Effector CD8-positive, alpha-beta T cell (primary cell): ENCODE data around the gene PTPN6.
A peak's percentile ranks its signal among the peaks of the same experiment; 100 is the strongest.

Source experiments
- DNase-seq: peaks from one replicate; lab custom pipeline; 2025; lab: John Stamatoyannopoulos, UW

The PTPN6 gene

DNA sequence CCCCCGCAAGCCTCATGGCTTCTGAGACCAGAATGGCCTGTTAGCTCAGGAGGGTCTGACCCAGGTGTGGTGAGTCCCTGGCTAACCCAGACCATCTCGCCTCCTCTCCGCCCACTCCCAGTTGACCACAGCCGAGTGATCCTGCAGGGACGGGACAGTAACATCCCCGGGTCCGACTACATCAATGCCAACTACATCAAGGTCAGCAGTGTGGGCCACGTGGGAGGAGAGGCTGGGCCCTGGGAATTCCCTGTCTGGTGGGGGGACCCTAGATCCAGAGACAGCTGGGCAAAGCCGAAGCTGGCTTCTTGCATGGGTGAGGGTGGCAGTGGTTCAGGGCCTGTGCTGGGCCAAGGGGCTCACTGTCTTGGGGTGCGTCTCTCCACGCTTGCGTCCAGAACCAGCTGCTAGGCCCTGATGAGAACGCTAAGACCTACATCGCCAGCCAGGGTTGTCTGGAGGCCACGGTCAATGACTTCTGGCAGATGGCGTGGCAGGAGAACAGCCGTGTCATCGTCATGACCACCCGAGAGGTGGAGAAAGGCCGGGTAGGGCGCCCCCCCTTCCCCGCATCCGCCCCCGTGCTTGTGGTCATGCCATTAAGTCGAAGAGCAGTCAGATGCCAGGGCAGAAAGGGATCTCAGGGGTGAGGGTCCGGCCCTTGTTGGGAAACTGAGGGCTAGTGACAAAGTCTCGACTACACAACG, 5.0 kb downstream of the PTPN6 start:
- no peak for DNase-seq

DNA sequence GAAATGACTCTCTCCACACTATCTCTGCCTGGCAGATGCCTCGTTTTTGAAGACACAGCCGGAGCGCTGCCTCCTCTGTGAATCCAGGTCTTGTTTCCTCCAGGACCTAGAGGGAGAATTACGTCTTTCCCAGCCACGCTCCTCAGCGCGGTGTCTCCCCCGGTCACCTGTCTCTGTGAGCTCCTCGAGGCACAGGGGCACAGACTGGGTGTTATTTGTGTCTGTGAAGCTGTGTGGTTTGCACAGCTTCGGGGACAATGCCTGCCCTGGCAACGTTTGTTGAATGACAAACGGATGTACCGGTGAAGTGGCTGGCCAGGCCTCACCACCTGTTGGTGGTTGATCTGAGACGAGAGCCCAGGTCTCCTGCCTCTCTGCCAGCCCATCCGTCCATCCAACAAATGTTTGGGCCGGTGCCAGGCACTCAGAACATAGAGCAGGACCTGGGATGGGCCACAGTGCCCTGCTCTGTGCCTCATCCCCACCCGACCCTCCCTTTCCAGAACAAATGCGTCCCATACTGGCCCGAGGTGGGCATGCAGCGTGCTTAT, 6.1 kb downstream of the PTPN6 start:
- DNase-seq: no peak

DNA sequence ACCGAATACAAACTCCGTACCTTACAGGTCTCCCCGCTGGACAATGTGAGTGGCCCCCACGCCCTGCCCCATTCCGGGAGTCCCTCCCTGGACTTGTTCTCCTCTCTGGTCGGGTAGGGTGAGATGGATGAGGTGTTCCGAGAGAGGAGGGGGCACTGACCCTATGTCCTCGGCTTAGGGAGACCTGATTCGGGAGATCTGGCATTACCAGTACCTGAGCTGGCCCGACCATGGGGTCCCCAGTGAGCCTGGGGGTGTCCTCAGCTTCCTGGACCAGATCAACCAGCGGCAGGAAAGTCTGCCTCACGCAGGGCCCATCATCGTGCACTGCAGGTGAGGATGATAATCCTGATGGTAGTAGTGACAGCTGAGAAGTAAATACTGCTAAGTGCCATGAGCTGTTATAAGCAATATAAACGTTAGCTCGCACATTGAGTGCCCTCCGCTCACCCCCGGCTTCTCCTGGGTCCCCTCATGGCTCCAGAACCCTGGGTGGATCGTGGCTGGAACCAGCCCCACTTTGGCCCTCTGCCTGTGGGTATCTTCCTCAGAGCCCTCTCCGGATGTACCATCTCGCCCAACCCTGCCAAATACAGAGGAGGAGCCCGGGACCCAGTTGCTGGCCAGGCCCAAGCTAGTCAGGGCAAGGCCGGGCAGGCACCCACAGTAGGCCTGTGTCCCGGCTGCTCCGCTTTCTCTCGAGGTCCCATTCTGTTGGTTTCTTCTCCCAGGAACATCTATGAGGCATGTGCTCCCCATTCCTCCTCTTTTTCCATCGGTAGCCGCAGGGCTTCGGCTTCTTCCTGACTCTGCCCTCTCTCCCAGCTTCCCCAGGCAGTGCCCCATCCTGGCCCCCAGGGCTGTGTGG, 6.8 kb downstream of the PTPN6 start:
- no peak for DNase-seq

DNA sequence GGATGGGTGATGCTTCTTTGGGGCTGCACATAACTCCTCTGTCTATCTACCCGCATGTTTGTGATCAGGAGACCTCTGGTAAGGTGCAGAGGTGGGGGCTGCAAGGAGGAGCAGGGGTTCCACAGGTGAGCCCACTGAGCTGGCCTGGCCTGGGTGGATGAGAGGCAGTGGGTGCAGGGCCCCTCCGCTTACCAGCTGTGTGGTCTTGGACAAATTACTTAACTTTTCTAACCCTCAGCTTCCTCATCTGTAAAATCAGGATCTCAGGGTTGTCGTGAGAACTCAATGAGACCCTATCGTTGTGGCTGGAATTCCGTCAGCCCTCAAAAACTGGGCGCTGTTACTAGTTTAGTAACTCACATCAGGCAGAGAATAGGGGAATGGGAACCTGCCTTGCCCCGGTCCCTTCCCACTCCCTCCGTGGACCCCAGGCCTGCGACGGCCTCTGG, 7.5 kb downstream of the PTPN6 start:
- no peak for DNase-seq

DNA sequence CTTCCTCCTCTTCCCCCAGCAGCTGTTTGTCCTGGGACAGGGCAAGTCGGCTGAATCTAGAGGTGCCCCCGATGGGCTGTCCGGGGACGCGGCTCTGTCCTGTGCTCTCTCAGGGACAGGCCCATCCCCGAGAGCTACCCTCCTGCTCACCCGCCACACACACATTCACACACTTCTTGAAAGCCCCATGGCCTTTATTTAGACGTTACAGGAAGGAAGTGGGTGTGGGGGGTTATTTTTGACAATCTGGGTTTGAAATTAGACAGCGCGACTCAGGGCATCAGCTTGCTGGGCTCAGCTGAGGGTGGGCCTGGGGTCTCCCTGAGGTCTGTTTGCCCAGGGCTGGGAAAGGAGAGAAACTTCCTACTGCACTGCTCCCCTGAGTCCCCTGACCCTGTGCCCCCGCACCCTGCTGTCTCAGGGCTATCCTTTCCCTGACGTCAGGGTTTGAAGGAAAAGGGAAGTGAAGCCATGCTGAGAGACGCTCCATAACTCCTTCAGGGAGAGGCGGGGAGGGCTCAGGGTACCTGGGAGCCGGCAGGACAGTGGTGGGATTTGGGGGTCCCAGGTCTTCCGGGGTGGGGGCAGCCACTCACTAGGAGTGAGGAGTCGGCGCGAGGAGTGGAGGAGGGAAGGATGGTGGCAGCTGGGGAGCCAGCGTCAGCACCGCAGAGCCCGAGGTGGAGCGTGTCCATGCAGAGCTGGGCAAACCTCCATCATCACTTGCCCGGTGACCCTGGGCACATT, 8.1 kb downstream of the PTPN6 start:
- peak; percentile 58 for DNase-seq

DNA sequence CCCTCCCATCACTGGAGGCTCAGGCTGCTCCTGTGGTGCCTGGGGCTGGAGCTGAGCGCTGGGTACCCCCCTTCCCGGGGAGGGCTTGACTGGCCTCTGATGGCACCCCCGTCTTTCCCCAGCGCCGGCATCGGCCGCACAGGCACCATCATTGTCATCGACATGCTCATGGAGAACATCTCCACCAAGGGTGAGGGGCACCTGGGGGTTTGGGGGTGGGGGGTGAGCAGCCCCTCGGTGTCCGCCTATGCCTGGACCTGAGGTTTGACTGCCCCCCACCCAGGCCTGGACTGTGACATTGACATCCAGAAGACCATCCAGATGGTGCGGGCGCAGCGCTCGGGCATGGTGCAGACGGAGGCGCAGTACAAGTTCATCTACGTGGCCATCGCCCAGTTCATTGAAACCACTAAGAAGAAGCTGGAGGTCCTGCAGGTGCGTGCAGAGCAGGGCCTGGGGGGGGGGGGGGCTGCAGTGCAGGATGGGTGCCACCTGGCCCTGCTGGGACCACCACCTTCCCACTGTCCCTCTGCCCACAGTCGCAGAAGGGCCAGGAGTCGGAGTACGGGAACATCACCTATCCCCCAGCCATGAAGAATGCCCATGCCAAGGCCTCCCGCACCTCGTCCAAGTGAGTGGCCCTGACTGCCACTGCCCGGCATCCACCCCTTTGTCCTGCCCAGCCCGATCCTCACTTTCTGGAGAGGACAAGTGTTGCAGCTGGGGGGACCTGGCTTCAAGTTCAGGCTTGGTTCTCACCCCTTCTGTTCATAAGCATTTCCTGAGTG, 8.8 kb downstream of the PTPN6 start:
- DNase-seq: no peak

DNA sequence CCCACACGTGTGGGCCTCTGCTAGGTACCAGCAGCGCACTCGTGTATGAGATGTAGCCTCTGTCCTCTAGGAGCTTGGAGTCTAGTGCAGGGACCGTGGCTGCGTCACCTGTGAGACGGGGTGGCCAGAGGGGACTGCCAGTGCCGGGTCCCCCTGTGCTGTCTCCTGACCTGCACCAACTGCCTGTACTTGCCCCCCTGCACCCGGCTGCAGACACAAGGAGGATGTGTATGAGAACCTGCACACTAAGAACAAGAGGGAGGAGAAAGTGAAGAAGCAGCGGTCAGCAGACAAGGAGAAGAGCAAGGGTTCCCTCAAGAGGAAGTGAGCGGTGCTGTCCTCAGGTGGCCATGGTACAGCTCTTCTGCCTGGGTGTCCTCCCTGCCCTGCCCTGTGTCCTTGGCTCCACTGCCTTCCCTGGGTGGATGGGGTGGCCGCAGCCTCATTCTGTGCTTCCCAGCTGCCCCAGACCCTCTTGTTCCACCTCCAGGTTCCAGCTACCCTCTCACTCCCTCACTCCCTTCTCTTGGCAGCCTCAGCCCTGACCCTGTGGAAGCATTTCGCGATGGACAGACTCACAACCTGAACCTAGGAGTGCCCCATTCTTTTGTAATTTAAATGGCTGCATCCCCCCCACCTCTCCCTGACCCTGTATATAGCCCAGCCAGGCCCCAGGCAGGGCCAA, 9.6 kb downstream of the PTPN6 start:
- DNase-seq: no peak

DNA sequence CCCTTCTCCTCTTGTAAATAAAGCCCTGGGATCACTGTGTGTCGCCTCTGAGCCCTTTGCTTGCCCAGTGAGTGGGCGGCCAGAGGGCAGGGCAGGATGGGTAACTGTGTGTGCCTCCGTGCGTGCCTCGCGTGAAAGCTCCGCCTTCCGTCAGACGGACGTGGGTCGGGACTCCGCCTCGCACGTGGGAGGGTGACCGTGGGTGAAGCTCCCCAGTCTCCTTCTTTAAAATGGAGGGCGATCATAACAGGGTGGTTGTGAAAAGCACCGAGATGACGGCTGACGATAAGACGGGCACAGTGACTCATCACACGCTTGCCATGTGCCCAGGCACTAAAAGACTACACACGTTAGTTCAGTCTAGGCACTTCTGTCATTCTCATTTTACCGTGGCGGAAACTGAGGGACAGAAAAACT, 10.1 kb downstream of the PTPN6 start:
- peak; percentile 76 for DNase-seq

DNA sequence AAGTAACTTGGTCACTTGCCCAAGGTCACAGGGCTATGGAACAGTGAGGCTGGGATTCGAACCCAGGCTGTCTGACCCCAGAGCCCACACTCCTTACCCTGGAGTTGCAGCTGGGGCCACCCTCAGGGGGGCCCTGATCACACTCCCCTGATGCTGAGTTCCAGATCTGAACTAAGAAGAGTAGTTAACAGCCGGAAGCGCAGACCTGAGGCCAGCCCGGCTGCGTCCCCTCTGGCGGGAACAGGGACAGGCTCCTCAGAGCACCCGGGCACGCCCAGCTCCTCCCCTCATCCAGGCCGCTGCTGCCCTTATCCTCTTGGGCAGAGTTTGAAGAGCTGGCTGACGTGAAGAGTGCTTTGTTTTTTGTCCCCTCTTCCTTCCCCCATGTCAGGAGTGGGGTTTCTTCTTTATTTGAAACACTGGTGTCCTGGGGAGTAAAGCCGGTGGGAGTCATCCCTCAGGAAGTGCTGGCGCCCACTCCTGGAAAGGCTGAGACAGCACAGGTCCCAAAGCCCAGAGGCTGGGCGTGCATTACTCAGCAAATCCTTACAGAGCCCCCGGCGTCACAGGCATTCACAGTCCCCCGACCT, 10.6 kb downstream of the PTPN6 start:
- DNase-seq: no peak

DNA sequence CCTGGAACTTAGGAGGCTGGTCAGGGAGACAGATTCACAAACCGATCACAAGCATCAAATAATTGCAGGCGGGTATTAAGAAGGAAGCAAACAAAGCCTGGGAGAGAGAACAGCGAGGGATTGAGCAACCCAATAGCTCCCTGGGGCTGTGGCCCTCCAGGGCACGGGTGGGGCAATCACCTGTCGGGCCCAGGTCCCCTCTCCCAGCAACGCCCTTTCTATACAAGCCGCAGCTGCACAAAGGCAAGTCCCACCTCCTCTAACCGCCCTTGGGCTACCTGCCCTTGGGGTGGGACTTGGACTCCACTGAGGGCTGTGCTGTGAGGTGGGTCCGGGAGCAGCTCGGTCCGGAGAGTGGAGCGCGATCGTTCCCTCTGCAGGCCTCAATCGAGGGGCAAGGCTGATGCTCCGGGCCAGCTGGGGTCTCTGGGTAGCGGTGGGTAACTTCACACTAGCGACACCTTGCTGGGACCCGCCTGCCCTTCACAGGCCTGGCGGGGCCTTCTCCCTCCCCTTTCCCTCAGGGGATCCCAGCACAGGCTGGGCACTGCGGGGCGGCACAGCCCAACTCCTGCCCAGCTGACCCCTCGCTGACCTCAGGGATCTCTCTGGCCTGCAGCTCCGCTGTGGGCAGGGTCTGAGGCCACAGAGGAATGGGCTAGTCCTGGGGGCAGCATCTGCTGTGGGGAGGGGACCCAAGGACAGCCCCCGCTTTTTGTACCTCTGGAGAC, 11.3 kb downstream of the PTPN6 start:
- DNase-seq: no peak

DNA sequence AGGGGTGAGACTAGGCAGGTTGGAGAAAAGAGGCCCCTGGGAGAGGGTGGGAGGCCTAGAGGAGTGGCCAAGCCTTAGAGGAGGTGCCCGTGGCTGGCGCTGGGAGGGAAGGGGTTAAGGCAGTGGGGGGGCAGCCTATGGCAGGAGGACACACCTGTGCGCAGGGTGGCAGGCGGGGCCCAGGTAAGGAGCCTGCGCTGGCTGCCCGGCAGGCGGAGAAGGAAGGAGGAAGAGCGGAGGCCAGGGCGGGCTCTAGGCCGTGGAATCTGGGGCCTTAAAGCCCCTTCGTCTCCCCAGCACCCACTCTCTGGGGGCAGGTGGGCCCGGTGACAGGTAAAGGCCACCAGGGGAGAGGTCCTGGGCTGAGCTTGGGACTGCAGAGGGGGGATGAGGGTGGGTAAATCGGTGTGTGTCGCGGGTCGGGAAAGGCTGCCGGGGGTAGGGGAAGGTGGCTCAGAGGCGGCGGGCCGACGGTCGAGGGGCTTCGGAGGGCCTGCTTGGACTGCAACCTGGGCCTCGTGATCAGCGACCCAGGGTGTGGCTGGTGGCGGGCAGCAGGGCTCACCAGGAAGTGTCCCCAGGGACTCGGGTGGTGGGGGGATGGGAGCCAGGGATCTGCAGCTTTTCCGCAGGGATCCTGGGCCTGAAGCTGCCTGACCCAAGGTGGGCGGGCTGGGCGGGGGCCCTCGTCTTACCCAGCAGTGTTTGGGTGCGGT, 12.0 kb downstream of the PTPN6 start:
- DNase-seq: no peak

DNA sequence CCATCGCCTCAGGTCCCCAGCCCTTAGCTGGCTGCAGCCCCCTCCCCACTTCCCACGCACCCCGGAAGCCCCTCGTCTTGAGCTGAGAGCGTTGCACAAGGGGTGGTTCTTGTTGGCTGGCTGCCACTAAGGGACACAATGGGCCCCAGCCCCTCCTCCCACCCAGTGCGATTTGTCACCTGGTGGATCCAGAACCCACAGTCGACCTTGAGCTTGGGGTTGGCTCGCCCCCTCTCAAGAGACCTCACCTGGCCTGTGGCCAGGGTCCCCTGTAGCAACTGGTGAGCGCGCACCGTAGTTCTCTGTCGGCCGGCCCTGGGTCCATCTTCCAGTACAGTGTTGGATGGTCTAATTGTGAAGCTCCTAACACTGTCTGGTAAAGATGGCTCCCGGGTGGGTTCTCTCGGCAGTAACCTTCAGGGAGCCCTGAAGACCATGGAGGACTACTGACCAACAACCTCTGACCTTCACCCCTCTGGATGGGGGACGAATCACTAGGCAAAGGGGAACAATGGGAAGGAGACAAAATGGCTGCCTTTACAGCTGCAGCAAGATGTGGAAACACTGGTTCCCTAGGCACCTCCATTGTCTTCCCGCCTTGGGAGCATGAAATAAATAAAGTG, 12.7 kb downstream of the PTPN6 start:
- no peak for DNase-seq

DNA sequence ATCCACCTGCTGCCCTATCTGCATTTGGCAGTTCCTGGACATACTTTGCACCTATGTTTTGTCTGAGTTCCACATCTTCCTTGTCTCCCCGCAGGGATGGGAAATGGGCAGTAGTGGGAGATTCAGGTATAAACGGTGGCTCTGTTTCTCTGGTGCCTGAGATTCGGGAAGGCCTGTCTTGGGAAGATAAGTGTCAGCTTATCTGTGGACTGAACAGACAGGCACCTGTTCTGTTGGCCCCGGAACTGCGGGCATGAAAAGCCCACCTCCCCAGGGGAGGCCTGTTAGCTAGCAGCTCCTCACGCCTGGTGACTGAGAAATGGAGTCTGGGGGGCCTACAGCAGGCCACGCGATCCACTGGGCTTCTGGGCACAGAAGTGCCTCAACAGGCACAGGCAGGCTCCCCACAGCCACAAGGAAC, 13.5 kb downstream of the PTPN6 start:
- DNase-seq: no peak

DNA sequence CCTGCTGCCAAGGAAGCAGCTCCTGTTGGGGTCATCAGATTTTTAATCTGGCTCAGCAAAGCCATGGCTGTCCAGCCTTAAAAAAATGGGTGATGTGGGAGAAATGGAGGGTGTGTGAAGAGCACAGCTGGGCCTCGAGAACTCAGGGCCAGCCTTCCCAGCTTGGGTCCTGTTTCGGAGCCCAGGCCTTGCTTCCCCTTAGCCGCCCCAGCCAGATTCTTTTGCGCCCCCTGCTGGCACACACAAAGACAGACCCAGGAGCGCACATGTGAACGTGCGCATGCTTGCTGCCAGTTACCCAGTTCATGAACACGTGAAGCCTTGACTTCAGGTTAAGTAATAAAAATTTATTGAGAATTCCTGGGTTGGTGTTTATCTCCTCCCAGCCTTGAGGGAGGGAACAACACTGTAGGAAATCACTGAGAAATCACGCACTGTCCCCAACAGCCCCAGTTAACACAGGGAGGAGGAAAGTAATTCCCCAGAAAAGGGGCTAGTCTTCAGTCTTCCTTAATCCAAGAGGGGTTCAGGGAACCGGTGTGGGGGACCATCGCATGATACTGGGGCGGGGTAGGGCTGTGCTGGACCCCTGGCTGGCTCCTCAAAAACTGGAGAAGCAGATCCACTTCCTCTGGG, 14.0 kb downstream of the PTPN6 start:
- peak; percentile 78 for DNase-seq

DNA sequence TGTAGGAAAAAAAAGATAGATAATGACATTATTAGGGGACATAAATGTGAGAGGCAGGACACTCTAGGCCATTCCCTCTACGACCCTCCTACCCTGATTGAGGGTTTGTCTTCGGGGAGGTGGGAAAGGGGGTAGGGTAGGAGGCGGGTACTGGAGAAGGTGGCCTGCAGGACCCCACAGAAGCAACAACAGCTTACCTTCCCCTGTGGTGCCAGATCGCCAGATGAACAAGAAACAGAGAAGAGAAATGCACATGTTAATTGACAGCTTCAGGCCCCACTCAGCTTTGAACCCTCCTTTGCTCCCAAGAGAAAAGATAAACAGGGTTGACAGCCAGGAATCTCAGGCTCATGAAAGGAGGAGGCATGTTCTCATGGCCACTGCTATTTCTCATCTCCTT, 14.6 kb downstream of the PTPN6 start:
- no peak for DNase-seq

DNA sequence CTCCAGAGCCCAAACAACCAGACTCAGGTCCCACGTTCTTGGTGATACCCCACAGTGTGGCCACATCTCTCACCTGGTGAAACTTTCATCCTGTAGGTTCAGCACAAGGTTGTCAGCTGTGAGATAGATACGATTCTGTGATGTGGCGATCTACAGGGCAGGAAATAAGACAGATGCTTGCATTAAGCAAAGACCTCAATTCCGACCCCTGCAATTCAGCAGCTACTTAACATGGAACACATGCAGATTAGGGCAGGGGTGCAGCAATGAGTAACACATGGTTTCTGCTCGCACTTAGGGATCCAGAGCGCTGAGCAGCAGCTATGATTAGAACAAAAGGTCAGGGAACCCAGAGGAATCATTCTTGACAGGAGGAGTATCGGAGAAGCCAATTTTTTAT, 15.2 kb downstream of the PTPN6 start:
- DNase-seq: no peak

DNA sequence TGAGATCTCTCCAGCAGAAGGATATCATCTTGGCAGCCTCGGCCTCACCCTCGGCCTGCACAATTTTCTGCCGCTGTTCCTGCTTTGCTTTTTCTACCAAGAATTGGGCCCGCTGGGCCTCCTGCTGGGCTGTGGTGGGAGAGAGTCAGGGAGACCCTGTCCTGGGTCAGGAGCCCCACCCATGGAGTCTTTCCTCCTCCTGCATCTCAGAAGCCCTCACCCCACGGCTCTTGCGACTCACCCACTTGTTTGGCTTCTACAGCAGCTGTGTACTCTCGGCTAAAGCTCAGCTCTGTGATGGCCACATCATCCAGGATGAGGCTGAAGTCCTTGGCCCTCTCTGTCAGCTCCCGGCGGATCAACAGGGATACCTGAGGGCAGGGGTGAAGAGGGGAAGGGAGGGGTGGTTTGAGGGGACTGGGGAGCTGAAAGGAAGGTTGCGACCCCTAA, 16.5 kb downstream of the PTPN6 start:
- no peak for DNase-seq

DNA sequence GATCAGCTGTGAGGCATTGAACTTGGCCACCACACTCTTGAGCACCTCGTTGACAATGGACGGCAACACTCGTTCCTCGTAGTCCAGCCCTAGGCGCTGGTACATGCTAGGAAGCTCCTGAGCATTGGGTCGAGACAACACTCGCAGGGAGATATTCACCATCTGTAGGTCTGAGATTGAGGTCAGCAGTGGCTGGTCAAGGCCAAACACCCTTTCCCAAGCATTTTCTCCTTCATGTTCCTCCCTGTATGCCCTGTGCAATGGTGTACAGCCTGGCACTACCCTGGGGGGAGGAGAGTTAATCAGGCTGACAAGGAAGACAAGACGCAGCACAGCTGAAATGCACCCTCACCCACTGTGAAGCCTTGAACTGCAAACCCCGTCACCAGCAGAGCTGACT, 17.3 kb downstream of the PTPN6 start:
- DNase-seq: no peak
